ENCODE measurements around the gene GSTA1.
"Not testable (repeated sequence)": the region's sequence is repeated elsewhere in the genome, so short reads cannot be mapped to it uniquely, and the experiment has no call there.

Gene GSTA1
- total RNA-seq = 0 reads per million in 3 experiments

DNA sequence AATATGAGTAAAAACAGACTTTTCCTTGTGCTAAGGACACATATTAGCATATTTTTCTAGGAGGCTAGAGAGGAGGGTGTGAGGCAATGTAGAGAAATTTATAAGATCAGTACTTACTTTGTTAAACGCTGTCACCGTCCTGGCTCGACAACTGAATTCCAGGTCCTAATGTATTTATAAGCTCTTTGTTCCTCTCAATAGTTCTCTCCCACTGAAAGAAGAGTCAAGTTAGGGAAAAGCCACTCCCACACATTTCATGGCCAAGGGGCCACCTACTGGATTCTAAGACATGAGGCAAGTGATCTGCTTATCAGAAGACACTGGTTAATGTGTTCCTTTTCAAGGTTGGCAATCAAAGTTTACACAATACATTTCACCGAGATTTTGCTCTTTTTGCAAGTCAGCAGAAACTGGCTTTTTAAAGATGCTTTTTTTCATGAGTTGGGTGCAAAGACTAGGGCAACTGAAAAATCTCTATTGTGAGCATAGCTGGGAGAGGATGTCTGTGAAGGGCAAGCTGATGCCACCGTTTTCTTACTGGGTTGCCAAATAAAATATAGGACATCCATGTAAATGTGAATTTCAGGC lies at the start of gene GSTA1:
Gene GSTA1, minus strand, starts transcription at position 149 of the 588 bp plus-strand sequence. CDS start 4,549 bp downstream, outside the sequence.
- DNase-seq = not testable (repeated sequence)

GRCh38 chr6:52849137-52849536 lies 45.5 kb upstream of the GSTA1 start:
- no peak for DNase-seq

GRCh38 chr6:52846002-52846401 lies 42.4 kb upstream of the GSTA1 start:
- DNase-seq = no peak

- DNase-seq = no peak
Observed at GRCh38 chr6:52843605-52844004, 40.0 kb upstream of the GSTA1 start.

DNA sequence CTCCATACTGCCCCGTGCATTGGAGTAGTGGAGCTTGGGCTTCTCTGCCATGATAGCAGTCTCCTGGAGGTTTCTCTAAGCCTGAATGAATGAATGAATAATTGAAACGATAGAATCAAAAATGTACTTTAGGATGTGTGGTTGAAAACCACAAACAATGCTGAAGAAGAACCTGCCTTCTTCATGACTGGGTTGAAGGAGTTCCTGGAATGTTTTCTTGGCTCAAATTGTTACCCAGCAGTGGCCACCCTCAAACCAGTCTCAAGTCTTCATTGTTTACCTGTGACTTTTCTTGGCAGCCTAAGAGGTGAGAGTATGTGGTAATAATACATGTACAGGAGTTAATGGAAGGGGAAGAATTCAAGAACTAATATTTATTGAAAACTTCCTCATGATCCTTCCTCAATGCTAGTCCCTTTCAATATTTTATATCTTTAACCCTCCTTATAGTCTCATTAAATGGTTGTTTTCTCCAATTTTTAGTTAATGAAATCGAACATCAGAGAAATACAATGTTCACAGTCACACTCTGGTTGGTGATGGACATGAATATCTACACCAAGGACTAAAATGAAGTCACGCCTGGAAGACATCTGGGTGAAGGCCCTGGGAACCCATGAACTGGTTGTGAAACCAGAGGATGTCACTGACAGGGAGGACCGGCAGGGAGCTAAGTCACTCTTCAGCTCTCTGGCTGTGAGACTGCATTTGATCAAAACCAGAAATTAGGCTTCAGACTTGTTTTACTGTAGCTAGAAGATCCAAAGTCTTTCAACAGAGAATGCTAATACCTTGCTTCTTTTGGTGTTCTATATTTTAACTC lies 37.4 kb upstream of the GSTA1 start, which contains the start of gene GSTA5:
Gene GSTA5, minus strand, starts transcription at position 51 of the 823 bp plus-strand sequence.
- no peak for DNase-seq

- DNase-seq = peak; percentile 25
Observed at GRCh38 chr6:52839124-52840055, 35.8 kb upstream of the GSTA1 start.

- no peak for DNase-seq
Observed at GRCh38 chr6:52834481-52834880, 30.9 kb upstream of the GSTA1 start.

GRCh38 chr6:52830869-52831268 lies 27.3 kb upstream of the GSTA1 start:
- not testable (repeated sequence) for DNase-seq

DNA sequence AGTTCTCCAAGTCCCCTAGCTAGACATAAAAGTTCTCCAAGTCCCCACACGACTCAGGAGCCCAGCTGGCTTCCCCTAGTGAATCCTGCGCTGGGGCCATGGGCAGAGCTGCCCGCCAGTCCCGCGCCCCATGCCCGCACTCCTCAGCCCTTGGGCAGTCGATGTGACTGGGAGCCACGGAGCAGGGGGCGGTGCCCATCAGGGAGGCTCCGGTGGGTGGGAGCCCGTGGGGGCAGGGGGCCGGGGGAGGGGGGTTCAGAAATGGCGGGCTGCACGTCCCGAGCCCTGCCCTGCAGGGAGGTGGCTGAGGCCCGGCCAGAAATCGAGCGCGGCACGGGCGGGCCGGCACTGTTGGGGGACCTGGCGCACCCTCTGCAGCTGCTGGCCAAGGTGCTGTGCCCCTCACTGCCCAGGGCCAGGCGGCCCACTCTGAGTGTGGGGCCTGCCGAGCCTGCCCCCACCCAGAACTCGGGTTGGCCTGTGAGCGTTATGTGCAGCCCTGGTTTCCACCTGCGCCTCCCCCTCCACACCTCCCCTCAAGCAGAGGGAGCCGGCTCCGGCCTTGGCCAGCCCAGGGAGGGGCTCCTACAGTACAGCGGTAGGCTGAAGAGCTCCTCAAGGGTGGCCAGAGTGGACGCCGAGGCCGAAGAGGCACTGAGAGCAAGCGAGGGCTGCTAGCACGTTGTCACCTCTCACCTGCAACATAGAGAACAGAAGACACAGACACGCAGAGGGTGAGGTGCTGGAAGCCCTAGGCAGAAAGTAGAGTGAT lies 25.6 kb upstream of the GSTA1 start:
- DNase-seq = no peak

GRCh38 chr6:52828621-52829020 lies 25.0 kb upstream of the GSTA1 start:
- not testable (repeated sequence) for DNase-seq

GRCh38 chr6:52827073-52827783 lies 23.6 kb upstream of the GSTA1 start:
- not testable (repeated sequence) for DNase-seq

GRCh38 chr6:52826513-52826912 lies 22.9 kb upstream of the GSTA1 start:
- DNase-seq = no peak

- DNase-seq = not testable (repeated sequence)
Observed at GRCh38 chr6:52825900-52826459, 22.4 kb upstream of the GSTA1 start.

GRCh38 chr6:52825270-52825793 lies 21.7 kb upstream of the GSTA1 start:
- not testable (repeated sequence) for DNase-seq

DNA sequence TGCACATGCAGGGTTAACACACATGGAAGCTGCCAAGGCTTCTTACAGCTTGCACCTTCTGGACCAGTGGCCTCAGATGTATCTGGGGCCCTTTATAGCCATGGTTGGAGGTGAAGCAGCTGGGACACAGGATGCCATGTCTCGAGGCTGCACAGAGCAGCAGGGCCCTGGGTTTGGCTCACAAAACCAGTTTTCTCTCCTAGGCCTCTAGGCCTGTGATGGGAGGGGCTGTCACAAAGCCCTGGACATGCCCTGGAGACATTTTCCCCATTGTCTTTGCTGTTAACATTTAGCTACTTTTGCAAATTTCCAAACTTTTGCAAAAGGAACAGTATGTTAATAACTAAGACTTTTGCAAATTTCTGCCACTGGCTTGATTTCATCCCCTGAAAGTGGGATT lies 18.2 kb upstream of the GSTA1 start:
- DNase-seq = no peak

GRCh38 chr6:52820198-52820597 lies 16.6 kb upstream of the GSTA1 start:
- no peak for DNase-seq

- peak; percentile 10 for DNase-seq
Observed at GRCh38 chr6:52815167-52816092, 11.8 kb upstream of the GSTA1 start.

GRCh38 chr6:52814545-52814944 lies 10.9 kb upstream of the GSTA1 start:
- not testable (repeated sequence) for DNase-seq

GRCh38 chr6:52809777-52810176 lies 6.2 kb upstream of the GSTA1 start:
- not testable (repeated sequence) for DNase-seq

- no peak for DNase-seq
Observed at GRCh38 chr6:52808660-52809059, 5.0 kb upstream of the GSTA1 start.

All from central memory CD4-positive, alpha-beta T cell (primary cell).